Activated T-cell treated with anti-CD3 and anti-CD28 coated beads for 24 hours (primary cell): ENCODE measurements around the gene AFG3L2.

Source experiments
- DNase-seq: peaks from one replicate; pipeline ENCODE4 v3.0.0-alpha.2; 2020; ENCODE audit warnings: low read depth

AFG3L2 gene

GRCh38 chr18:12302391-12303147, 74.5 kb downstream of the AFG3L2 start:
- no peak for DNase-seq

DNA sequence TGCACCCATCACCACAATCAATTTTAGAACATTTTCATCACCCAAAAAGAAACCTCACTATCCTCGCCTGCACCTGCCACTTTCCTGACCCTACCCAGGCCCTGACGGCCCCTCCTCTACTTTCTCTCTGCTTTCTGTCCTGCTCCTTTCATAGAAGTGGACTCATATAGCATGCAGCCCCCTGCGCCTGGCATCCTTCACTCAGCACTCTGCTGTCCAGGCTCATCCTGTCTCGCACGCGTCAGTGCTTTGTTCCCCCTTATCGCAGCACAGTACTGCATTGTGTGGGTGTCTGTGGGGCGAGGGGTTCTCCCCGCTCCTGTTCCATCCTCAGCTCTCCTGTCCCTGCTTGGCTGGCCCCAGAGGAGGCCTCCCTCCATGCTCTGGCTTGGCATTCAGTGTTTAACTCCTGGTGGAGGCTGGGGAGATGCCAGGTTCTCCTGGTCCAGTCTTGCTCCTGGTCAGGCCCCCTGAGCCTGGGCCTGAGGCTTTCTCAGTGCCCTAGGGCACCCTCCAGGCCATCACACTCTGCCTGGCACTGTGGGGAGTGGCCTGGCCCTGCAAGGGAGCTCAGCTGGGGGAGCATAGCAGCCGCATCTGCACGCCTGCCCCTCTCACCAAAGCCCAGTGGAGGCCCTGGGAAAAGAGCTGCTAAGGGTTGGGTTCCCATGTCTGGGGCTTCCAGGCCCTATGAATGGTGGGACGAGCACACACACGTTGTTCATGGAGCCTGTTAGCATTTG, 75.6 kb downstream of the AFG3L2 start:
- no peak for DNase-seq

GRCh38 chr18:12299862-12300261, 77.2 kb downstream of the AFG3L2 start:
- no peak for DNase-seq

DNA sequence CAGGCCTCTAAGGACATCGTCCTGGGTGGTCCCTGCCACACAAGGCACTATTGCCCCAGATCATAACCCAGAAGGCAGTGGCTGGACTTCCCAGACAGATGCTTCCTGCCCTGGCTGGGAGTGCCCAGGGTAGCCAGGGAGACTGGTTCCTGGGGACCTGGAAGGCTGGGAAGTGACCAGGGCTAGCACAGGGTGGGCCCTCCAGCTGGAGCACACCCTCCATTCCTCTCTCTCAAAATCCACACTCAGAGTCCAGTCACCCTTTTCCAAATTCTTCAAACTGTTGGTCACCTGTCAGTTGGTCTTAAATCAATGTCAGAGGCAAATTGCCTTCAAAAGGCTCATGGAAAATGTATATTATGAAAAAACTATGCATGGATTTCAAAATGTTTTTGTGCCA, 80.6 kb downstream of the AFG3L2 start:
- DNase-seq = no peak

- DNase-seq = no peak
These were observed 81.0 kb downstream of the AFG3L2 start for GRCh38 chr18:12296087-12296403.

DNA sequence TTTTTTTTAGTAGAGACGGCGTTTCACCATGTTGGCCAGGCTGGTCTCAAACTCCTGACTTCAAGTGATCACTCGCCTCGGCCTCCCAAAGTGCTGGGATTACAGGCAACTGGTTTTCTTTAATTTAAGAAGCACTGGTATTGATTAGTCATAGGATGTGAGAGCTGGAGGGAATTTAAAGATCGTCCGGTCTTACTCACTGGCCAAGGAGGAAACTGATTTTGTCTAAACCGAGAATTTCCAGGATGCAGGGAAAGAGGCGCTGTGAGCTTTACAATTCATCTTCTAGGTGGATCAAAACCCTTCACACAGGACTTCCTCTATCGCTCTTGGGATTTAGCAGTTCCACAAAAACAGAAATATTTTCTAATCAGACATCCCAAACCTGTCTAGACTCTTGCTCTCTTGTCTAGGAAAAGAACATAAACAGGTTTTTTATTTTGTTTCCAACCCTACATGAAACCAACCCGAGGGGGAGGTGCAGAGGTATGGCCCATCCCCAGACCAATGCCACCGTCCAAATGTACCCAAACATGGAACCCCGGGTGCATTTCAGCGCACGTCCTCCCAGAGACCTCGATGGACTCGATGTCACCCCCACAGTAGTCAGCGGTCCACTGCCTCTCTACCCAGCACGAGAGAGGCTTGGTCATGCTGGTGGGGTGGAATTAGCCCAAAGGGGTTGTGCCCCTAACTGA, 81.5 kb downstream of the AFG3L2 start:
- DNase-seq = no peak

DNA sequence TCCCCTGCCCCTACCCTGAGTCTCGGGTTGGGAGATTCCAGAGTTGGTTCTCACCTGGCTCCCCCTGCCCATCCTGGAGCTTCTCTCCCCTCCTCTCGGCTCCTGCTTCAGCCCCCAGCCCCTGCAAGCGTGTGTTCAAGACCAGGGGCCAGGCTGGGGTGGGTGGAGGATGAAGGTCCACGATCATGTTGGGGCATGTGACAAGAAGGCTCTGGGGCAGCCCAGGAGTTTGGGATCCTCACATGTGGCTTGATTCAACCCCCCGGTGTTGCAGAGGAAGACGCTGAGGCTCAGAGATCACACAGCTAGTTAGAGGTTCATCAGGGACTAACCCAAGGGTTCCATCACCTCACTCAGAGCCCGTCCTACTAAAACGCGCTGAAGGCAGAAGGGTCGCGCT, 83.2 kb downstream of the AFG3L2 start:
- no peak for DNase-seq

- no peak for DNase-seq
These were observed 85.3 kb downstream of the AFG3L2 start for GRCh38 chr18:12291690-12292089.

- no peak for DNase-seq
These were observed 85.9 kb downstream of the AFG3L2 start for GRCh38 chr18:12291161-12291560.

DNA sequence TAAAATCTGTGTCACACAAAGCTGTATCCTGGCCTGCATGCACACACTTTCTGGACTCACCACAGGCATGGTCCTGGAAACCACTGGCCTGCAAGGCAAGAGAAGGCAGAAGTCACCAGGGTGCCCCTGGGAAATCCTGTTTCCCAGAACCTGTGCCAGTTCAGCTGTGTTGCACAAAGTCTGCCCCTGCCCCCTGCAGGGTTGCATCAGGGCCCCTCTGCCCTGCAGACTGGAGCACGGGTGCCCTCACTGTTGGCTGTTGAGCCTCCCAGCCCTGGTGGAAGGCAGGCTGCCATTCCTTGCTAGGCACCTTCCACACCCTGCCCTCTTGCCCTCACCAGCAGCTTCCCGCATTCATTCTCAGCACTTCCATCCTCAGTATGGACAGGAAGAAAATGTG, 86.9 kb downstream of the AFG3L2 start:
- no peak for DNase-seq

GRCh38 chr18:12288403-12288755, 88.6 kb downstream of the AFG3L2 start:
- no peak for DNase-seq

DNA sequence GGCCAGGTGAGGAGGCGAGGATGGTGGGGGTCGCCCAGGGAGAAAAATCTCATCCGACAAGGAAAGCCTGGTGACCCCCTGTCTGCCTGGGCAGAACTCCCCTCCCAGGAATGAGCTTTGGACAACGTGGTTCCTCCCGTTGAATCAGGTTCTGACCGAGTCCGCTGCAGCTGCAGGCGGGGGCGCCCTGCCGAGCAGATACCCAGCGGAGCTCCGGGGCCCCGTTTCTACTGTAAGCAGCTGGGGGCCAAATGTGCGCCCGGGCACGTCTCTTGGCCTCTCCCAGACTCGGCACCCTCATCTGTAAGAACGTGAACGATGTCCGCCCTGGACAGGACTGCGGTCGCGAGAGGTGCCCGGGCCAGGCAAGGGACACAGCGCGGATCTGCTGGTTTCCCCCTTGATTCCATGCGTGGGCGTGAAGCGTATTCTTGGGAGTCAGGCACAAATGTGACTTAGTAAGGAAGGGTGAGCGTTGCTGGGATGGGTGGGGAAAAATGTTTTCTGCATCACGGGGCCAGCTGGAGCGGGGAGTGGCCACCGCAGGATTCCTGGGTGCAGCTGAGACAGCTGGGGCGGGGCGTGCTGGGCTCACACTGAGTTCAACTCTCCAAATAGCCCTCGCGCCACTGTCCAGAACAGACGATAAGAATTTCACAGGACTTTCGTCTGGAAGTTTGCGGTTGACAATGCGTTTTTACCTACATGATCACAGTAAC, 89.2 kb downstream of the AFG3L2 start:
- no peak for DNase-seq

GRCh38 chr18:12287131-12287681, 89.8 kb downstream of the AFG3L2 start:
- DNase-seq = no peak

GRCh38 chr18:12283666-12284065, 93.4 kb downstream of the AFG3L2 start:
- no peak for DNase-seq

DNA sequence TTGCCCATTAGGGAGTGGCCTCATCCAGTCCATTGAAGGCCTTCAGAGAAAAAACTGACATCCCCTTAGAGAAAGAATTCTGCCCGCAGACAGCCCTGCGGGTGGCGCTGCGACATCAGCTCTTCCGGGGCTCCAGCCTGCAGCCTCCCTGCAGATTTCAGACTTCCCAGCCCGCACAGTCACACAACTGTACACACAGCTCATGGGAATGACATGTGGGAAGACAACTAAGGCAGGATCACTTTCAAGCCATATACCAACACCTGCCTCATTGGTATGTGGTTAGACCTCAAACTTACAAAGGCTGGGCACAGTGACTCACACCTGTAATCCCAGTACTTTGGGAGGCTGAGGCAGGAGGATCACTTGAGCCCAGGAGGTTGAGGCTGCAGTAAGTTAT, 93.8 kb downstream of the AFG3L2 start:
- no peak for DNase-seq

DNA sequence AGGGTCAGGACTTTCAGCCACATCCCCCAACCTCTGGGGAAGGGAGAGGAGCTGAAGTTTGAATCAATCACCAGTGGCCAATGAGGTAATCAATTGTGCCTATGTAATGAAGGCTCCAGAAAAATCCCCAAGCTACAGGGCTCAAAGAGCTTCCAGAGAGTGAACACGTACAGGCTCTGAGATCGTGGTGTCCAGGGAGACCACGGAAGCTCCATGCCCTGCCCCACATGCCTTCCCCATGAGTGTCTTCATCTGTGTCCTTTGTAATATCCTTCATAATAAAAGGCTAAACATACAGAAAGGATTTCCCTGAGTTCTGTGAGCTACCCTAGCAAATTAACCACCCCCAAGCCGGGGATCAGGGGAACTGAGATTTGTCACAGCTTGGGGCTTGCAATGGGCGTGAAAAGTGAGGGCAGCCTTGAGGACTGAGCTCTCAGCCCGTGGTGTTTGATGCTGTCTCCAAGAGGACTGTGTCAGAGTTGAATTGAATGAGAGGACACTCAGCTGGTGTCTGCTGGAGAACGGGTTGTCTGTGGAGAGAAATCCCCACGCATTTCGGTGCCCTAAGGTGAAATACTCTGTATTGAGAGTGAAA, 94.5 kb downstream of the AFG3L2 start:
- DNase-seq = no peak

DNA sequence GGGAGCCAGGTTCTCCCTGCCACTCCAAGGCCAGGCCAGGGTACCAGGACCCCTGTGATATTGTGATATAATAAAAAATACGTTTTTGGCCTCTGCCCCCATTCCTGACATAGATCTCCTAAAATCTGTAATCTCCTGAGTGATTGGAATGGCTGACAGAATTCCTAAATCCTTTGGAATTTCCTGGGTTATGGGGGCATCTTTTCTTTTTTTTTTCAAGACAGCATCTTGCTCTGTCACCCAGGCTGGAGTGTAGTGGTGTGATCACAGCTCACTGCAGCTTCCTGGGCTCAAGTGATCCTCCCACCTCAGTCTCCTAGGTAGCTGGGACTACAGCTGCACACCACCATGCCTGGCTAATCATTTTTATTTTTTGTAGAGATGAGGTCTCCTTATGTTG, 95.2 kb downstream of the AFG3L2 start:
- DNase-seq = no peak

GRCh38 chr18:12279781-12280531, 97.1 kb downstream of the AFG3L2 start:
- DNase-seq = no peak
